ENCODE data around the gene ATP5MG.

DNA sequence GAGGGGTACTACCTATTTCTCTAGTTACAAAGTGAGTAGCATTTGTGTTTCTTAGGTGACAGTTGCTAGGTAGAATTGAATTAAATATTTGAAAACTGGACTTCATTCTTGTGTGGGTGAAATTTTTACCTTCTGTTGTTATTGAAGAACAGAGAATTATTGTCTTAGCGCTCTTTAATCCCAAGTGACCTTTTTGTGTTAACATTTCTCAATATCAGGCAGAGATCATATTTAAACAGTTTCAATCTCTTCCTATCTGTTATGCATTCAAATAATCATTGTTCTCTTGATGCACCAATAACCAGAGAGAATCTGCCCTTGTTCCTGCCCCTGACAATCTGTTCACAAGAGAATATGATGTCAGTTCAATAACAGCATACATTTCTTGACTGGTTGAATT, 49.0 kb downstream of the ATP5MG start:
- TF ChIP-seq BCL11A (IDR thresholded peaks at IDR 0.05; ENCODE audit: low read depth, low read length) (no peak), RCOR1 (conservative IDR thresholded peaks at IDR 0.05; ENCODE audit: low read depth, low read length) (no peak), CTCF (IDR thresholded peaks at IDR 0.05 in 2 of 3, conservative IDR thresholded peaks at IDR 0.05 in 1 of 3; ENCODE audit: control insufficient read depth in 2 of 3, extremely low read depth in 1 of 3, insufficient read depth in 1 of 3, low read depth in 3 of 3, low read length in 3 of 3) (no peak), IKZF1 (conservative IDR thresholded peaks at IDR 0.05) (no peak), EP300 (IDR thresholded peaks at IDR 0.05; ENCODE audit: borderline replicate concordance in 1 of 2, control insufficient read depth in 1 of 2, low read depth in 2 of 2, low read length in 2 of 2) (no peak), ZNF274 (IDR thresholded peaks at IDR 0.05; ENCODE audit: insufficient read depth, insufficient read length) (no peak)

Data from GM12878 (cell line).